Measurements from ENCODE around the gene BRSK2. TPM values are rescaled to one million over a fixed set of nuclear protein-coding genes. Genes with fewer than 3 reads are reported as not detected.

BRSK2 gene
- total RNA-seq, 1 donor from 2014 or later: 0.75 TPM

GRCh38 chr11:1438261-1438966, 48.7 kb downstream of the BRSK2 start:
- no peak for DNase-seq (ENCODE audit: low read depth)
- H3K36me3 ChIP-seq (ENCODE audit: control insufficient read depth, insufficient read depth, low read length): no peaks in the 10 kb centered on the region
- H3K27me3 ChIP-seq (ENCODE audit: control insufficient read depth, insufficient read depth, low read length): peaks cover 12% of the 10 kb centered on the region
- no peak overlapping the region for H3K4me3 ChIP-seq (ENCODE audit: low read depth, low read length)
- TF ChIP-seq, protein P1, sequence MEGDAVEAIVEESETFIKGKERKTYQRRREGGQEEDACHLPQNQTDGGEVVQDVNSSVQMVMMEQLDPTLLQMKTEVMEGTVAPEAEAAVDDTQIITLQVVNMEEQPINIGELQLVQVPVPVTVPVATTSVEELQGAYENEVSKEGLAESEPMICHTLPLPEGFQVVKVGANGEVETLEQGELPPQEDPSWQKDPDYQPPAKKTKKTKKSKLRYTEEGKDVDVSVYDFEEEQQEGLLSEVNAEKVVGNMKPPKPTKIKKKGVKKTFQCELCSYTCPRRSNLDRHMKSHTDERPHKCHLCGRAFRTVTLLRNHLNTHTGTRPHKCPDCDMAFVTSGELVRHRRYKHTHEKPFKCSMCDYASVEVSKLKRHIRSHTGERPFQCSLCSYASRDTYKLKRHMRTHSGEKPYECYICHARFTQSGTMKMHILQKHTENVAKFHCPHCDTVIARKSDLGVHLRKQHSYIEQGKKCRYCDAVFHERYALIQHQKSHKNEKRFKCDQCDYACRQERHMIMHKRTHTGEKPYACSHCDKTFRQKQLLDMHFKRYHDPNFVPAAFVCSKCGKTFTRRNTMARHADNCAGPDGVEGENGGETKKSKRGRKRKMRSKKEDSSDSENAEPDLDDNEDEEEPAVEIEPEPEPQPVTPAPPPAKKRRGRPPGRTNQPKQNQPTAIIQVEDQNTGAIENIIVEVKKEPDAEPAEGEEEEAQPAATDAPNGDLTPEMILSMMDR (IDR thresholded peaks at IDR 0.05; ENCODE audit: insufficient read depth, low read length, poor library complexity, severe bottlenecking): no peak

- TF ChIP-seq, protein P1 (IDR thresholded peaks at IDR 0.05; ENCODE audit: insufficient read depth, low read length, poor library complexity, severe bottlenecking): no peak
- H3K27me3 ChIP-seq (ENCODE audit: control insufficient read depth, insufficient read depth, low read length): peaks cover 13% of the 10 kb centered on the region
- DNase-seq (ENCODE audit: low read depth): no peak
- no peaks in the 10 kb centered on the region for H3K36me3 ChIP-seq (ENCODE audit: control insufficient read depth, insufficient read depth, low read length)
- H3K4me3 ChIP-seq (ENCODE audit: low read depth, low read length): no peak overlapping the region
These were observed 49.2 kb downstream of the BRSK2 start for GRCh38 chr11:1438967-1439330.

GRCh38 chr11:1439341-1439740, 49.6 kb downstream of the BRSK2 start:
- no peak for DNase-seq (ENCODE audit: low read depth)
- TF ChIP-seq, protein P1 (IDR thresholded peaks at IDR 0.05; ENCODE audit: insufficient read depth, low read length, poor library complexity, severe bottlenecking): no peak
- H3K4me3 ChIP-seq (ENCODE audit: low read depth, low read length): no peak overlapping the region
- peaks cover 16% of the 10 kb centered on the region for H3K27me3 ChIP-seq (ENCODE audit: control insufficient read depth, insufficient read depth, low read length)
- no peaks in the 10 kb centered on the region for H3K36me3 ChIP-seq (ENCODE audit: control insufficient read depth, insufficient read depth, low read length)

DNA sequence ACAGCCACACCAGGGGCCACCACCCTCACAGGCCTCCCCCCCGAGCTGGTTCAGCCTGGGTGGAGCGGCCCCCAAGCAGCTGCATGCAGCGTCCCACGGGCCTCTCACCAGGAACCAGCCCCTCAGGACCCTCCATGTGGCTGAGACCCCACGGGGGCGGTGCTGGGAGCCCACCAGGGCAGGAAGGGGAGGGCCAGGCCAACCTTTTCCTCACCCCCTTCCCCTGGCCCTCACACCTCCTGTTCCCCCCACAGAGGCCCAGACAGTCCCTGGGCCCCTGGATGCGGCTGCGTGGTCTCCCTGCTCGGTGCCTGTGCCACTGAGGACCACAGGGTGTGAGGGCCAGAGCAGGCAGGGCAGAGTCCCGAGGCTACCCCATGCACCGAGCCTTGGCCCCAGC, 50.3 kb downstream of the BRSK2 start:
- Histone ChIP-seq H3K4me3 (ENCODE audit: low read depth, low read length) (no peak overlapping the region), H3K36me3 (ENCODE audit: control insufficient read depth, insufficient read depth, low read length) (no peaks in the 10 kb centered on the region)

DNA sequence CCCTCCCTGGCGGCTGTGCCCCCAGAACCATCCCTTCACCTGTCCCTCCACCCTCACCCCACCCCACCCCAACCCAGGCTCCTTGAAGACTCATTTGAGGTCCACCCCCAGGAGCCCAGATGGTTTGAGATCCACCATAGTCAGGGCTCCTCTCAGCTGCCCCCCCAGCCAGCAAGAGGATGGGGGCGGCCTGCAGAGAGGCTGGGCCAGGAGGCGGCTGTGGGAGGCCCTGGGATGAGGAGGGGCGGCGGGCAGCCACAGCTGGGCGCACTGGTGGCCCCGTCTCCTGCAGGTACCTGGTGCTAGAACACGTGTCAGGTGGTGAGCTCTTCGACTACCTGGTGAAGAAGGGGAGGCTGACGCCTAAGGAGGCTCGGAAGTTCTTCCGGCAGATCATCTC, 50.8 kb downstream of the BRSK2 start:
- Histone ChIP-seq H3K36me3 (ENCODE audit: control insufficient read depth, insufficient read depth, low read length) (no peaks in the 10 kb centered on the region), H3K4me3 (ENCODE audit: low read depth, low read length) (no peak overlapping the region), H3K27me3 (ENCODE audit: control insufficient read depth, insufficient read depth, low read length) (peaks cover 16% of the 10 kb centered on the region)
- TF ChIP-seq, protein P1 (IDR thresholded peaks at IDR 0.05; ENCODE audit: insufficient read depth, low read length, poor library complexity, severe bottlenecking): no peak
- DNase-seq (ENCODE audit: low read depth): no peak

More for the DNA sequence above, 50.3 kb downstream of the BRSK2 start:
- H3K27me3 ChIP-seq (ENCODE audit: control insufficient read depth, insufficient read depth, low read length): peaks cover 16% of the 10 kb centered on the region
- DNase-seq (ENCODE audit: low read depth): no peak
- TF ChIP-seq, protein P1 (IDR thresholded peaks at IDR 0.05; ENCODE audit: insufficient read depth, low read length, poor library complexity, severe bottlenecking): no peak

- DNase-seq (ENCODE audit: low read depth): no peak
- H3K4me3 ChIP-seq (ENCODE audit: low read depth, low read length): no peak overlapping the region
- TF ChIP-seq, protein P1 (IDR thresholded peaks at IDR 0.05; ENCODE audit: insufficient read depth, low read length, poor library complexity, severe bottlenecking): no peak
- peaks cover 7% of the 10 kb centered on the region for H3K27me3 ChIP-seq (ENCODE audit: control insufficient read depth, insufficient read depth, low read length)
- H3K36me3 ChIP-seq (ENCODE audit: control insufficient read depth, insufficient read depth, low read length): no peaks in the 10 kb centered on the region
These were observed 52.4 kb downstream of the BRSK2 start for GRCh38 chr11:1442163-1442562.
